ENCODE results near the gene GAL3ST3.

GRCh38 chr11:66071381-66071801 is 22.4 kb upstream of the GAL3ST3 start:
- TF ChIP-seq CTCF (IDR thresholded peaks at IDR 0.05), result no peak
- TF ChIP-seq POLR2A (IDR thresholded peaks at IDR 0.05), result no peak
- no peak for TF ChIP-seq POLR2AphosphoS5 (IDR thresholded peaks at IDR 0.05)
